Tongue (tissue), 2 donors: ENCODE results near the gene HPX. TPM values are rescaled to one million over a fixed set of nuclear protein-coding genes. Genes with fewer than 3 reads are reported as not detected.

Experiments used
- DNase-seq: peaks from one replicate; pipeline ENCODE4 v3.0.0-alpha.2; 2015
- total RNA-seq: library from RNA; depleted of rRNA; stranded (reverse); fragments of >200 nt; gene quantifications from one replicate; pipeline ENCODE4 v1.2.3, GENCODE V29; 2014

The HPX gene
- total RNA-seq, 1 donor from 2014 or later: 0.31 TPM

DNA sequence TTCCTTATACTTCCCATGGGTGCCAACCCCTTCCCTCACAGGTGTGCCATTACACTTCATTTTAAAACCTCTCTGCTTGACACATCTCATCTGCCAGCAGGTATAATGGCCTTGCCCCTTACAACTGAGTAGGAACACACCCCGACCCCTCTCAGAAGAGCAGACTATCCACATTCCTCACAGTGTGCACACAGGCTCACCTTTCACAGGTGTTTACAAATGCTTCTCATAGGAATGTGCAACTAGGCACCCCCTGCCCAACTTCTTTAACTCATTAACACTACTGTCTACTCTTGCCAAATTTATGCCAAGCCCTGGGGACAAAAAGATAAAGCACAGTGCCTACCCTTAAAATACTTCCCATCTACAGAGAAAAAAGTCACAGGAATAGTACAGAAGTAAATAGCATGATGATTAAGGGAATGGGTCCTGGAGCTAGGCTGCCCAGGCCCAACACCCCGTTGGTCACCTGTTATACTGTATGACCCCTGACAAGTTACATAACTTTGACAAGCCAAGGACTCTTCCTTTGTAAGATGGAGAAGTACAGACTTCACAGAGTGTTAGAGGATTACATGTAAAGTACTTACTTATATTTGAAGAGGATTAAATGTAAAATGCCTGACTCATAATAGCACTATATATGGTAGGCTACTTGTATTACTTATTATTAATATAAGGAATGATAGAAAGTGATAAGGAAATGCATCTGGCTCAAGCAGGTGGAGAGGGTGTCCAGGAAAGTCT is 17.7 kb upstream of the HPX start:
- no peak for DNase-seq

DNA sequence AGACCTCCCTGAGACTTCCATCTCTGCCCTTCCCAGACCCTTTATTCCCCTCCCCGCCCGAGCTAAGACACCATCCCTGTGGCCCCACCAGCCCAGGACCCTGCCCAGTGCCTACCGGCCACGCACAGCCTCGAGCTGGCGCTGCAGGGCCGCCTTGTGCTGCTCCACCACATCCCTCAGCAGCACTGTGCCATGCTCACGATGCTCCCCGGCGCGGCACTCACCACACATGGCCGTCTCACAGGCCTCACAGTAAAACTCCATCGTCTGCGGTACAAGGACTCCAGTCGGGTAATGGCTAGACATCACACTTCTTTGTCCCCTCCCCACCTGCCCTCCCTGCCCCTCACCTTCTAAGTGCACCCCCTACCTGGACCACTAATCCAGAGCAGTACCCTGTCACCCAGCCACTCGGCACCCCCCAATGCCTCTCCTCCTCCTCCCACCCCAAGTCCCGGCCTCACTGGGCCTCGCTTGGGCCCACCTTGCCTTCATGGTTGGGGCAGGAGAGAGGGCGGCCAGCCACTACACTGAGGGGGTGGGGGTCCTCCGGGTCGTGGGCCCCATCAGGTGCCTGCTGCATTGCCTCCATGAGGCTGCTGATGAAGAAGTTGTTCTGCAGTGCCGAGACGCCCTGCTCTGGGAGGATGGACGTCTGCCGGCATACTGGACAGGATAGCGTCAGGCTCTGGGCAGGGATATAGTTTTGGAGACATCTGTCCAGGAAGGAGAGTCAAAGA is 17.0 kb upstream of the HPX start:
- DNase-seq: no peak

DNA sequence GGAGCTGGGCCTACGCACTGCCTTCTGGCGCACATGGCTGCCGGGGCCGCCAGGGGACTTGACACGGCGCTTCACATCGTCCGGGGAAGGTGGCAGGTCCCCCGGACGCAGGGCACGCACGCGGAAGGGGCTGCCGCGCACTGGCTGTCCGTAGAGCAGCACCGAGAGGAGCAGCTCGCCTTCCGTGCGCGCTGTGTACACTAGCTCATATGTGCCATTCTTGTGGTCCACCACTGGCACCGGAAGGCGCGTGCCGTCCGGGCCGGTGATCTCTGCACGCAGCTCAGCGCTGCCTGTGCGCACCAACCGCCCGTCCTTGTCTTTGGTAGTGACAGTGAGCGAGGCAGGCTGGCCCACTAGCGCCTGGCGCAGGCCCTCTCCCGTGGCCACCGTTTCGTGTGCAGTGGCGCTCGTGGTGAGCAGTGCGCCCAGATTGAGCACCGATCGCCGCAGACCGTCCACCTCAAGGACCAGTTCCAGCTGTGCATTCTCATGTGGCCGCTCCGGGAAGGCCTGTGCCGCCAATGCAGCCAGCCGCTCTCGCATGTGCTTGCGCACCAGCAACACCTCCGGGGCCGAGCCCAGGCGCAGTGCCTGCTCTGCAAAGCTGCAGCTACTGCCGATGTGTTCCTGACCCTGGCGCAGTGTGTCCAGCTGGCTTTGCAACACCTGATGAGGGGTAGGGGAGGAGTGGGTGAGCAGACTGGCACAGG is 15.7 kb upstream of the HPX start:
- no peak for DNase-seq

DNA sequence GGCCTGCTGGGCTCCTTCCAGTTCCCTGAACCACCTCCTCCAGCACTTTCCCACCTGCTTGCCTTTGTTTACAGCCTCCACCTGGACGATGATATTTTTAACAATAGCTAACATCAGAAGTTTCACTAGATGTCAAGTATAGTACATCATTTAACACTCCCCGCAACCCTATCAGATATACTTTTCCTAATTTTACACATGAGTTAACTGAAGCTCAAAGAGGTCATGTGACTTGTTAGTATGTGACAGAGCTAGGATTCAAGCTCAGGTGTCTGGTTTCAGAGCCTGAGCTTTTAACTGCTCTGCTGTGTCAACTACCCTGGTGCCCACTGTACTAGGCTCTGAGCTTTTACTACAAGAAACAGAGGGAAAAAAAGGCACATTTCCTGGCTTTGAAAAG is 14.3 kb upstream of the HPX start:
- no peak for DNase-seq

DNA sequence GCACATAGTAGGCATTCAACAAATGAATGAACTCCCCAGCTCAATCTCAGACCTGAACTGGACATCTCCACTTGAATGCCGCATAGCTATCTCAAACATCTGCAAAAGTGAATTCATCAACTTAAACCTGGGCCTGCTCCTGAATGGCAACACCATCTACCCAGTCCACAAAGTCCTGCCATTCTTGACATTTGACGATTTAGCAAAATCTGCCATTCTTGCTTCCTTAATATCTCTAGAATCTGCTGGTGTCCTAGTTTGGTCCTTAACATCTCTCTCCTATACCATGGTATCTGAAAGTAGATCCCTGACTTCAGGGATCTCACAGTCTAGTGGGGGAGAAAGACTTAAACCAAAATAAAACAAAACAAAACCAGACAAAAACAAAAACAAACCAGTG is 12.4 kb upstream of the HPX start:
- no peak for DNase-seq

DNA sequence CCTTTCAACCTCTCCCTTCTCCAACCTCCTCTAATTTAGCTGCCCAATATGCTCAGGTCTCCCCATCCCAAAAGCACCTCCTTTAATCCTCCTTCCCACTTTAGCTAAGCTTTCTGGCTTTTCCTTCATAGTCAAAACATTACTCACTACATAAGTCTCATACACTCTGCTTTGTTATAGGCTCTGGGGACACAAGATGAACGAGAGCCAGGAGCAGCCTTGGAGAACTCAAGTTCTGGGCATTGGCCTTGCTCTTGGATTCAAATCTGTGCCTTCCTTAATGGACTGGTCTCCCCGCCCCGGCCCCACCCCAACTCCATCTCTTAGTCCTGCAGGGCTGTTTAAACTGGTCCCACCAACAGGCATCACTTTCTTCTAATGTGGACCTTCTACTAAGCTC is 11.4 kb upstream of the HPX start:
- no peak for DNase-seq

DNA sequence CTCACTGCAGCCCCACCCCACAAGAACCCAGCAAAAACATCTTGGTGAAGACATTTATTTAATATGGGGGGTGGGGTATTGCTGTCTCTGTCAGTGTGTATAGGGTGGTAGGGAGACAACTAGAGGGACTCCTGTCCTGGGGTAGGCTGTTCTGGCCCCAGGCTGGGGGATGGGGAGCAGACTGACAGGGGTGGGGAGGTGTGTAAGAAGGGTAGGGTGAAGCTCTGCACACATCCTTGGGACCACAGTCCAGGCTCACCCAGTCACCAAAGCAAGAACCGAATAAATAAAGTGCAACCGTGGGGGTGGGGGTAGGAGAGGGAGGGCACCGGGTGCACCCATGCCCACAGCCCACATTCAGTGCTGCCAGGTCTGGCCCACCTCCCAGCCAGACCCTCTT is 7.8 kb upstream of the HPX start:
- no peak for DNase-seq

DNA sequence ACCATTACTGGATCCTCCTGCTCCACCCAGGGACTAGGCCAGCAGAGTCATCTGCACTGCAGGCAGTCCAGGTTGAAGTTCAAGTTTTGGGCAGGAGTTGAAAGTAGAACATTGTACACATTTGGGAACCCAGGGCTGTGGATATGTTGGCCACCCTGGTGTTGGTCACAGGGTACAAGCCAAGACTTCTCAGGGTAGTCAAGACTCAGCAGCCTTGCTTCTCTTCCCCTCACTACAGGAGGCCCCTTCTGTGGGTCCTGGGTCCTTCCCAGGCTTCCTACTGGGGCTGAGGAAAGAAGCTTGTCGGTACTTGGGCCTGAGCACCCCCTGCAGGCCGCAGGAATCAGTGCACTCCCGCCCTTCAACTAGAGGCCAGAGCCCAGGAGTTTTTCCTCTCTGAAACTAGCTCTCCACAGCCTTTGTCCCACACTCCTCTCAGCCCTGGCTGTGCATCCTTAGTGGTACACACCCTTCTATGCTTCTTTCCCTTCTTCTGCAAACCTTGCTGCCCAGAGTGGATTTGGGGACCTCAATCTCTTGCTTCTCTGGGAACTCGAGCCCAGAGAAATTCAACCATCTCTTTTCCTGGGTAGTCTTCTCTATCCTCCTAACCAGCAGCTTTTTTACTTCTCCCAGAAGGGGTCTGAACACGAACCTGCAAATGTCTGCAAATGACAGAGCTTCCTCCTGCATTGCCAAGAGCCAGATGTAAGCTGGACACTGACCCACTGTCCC is 2.6 kb upstream of the HPX start:
- peak; percentile 63 for DNase-seq

DNA sequence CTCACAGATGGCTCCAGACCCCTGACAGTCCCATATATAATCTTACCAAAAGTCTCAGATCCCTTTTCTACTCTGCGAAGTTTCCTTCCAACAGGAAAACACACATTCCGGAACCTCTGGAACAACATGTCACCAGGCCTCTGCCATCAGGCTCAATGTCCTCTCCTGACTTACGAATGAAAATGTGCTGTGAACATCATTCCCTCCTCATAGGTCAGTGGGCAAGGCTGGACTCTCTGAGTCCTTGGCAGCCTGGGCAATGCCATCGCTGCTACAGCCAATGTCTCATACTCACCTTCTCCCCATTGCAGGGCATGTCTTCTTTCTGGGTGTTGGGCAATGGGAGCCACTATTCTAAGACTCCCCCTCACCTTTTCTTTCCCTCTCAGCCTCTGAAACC is 1.7 kb upstream of the HPX start:
- DNase-seq: no peak

DNA sequence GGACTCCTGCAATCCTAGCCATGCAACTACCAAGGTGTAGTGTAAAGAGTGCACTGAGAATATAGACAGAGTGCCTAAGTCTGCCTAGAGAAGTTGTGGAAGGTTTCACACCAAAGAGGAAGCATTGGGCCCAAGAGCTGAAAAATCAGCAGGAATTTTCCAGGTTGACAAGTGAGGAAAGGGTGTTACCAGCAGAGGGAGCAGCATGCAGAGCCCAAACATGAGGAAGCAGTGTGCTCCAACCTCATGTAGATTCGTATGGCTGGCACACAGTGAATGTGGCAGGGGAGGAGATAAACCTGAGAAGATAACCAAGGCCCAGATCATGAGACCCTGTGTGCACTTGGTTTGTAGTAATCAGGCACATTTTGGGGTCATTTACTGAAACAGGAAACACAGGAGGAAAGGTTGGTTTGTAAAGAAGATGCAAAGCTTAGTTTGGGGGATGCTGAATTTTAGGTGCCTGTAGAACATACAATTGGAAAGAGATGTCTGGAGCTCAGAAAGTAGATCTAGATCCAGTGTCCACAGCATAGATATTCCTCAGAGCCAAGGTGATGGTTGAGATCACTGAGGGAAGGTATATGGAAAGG is 1.7 kb downstream of the HPX start:
- peak; percentile 54 for DNase-seq

DNA sequence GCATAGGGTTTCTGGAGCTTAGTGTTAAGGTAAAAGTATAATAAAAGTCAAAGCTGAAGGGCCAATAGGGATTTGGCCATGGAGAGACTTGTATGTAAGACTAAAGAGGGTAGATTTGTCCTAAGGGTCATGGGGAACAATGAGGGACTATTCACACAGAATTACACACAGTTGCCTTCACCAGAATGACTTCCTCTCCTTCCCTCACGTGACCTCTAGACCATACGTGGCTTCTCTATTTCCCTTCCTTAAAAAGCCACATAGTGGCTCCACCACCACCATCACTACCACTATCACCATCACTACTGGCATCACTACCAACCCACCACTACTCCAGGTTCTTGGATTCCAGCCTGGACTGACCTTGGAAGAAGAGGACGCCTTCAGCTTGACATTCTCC is 2.8 kb downstream of the HPX start:
- DNase-seq: no peak

DNA sequence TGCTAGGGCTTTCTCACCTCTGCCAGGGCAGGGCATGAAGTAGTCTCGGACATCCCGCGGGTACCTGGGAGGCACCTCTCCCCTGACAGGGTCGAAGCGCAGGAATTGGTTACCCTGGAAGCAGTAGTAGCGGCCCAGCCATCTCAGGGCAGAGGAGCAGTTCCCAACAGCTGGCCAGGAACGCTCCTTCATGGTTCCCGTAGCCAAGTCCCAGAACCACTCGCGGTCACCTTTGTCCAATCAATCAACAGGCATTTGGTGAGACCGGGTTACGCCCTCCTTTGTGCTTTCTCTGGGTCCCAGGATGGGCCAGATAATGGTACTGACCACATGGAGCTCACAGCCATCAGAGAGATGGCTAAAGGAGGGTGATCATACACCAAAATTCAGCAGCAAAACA is 3.4 kb downstream of the HPX start:
- DNase-seq: no peak

DNA sequence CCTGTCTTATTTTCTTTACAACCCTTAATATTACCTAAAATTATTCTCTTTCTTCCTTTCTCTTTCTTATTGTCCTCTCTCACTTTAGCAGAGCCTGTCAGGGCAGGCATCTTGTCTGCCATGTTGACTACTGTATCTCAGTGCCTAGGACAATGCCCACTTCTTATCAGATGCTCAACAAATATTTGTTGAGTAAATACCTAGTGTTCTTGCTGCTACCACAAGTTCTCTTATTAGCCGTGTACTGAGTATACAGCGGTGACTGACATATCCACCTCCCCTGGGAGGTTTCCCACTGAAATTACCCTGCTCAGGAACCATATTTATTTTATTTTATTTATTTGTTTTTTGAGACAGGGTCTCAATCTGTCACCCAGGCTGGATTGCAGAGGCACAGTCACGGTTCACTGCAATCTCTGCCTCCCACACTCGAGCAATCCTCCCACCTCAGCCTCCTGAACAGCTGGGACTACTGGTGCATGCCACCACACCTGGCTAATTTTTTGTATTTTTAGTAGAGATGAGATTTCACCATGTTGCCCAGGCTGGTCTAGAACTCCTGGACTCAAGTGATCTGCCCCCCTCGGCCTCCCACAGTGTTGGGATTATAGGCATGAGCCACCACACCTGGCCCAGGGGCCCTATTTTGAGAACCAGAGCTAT is 6.7 kb downstream of the HPX start:
- no peak for DNase-seq

DNA sequence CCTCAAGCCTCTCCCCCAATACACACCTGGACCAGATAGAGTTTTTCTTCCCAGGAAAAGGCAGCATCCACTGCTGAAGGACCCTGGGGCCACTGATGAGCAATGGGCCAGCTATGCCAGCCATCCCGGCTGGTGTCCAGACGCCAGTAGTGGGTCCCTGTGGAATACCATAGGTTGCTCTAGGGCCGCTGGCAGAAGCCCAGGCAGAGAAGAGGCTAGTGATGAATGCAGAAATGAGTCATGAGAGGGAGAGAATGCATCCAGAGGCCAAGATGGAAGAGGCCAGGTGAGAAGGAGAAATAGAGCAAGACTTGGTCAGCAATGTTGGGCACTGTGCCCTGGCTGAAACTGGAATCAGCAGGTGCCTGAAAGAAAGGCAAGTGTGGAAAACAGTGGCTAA is 8.9 kb downstream of the HPX start:
- no peak for DNase-seq

DNA sequence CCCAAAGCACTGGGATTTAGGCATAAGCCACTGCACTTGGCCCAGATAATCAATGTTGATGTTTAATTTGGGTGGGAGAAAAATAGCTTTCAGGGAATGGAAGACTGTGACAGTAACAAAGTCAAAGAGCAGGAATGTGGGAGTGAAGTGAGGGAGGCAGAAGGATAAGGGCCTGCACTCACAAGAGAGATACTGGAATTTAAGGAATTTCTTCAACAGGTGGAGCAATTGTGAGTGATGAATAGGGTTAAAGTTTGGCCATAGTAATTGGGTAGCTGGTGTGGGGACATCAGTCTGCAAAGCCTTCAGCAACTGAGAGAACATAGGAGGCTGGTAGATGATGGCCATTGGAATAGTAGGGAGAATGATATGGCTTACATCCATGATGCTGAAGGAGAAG is 13.3 kb downstream of the HPX start:
- no peak for DNase-seq

DNA sequence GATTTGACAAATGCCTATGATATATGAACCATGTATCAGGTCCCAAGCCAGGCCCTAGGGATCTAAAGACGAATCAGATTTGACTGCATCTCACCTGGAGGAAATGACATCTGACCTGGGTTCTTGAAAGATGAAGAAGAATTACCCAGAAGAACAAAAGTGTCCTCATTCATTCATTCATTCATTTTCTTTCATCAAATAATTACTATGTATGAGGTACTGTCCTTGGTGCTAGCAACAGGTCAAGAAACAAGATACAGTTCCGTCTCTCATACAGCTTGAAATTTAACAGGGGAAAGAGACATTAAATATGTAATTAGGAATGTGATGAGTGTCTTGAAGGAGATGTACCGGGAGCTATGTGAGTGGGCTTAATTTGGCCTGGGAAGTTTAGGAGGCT is 20.1 kb downstream of the HPX start:
- no peak for DNase-seq

DNA sequence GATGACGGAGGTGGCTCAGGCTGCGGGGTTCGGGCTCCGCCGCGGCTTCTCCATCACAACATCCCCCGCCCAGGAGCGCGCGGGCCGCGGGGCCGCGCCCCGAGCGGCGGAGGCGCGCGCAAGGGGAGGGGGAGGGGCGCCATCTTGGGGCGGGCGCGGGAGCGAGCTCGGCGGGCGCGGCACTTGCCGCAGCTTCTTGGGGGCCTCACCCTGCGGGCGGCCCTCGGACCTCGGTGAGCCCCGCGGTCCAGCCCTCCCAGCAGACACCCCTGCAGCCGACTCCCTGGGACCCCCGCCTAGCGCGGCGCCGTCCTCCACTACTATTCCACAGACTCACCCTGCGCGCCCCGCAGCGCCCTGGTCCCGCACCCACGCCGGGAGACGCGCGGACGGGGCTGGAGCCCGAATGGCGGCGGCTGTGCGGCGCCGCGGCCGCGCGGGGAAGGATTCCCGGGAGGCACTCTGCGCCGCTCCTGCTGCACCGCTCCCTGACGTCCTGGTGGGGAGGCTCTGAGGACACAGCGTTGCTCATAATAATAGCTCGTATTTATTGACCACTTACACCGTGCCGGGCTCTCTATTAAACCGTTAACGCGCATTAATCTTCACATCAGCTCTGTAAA is 21.7 kb downstream of the HPX start, which contains the start of gene APBB1:
Gene APBB1, minus strand, starts transcription at position 86 of the 623 bp plus-strand sequence. CDS start 7,747 bp downstream, outside the sequence.
- peak; percentile 85 for DNase-seq

DNA sequence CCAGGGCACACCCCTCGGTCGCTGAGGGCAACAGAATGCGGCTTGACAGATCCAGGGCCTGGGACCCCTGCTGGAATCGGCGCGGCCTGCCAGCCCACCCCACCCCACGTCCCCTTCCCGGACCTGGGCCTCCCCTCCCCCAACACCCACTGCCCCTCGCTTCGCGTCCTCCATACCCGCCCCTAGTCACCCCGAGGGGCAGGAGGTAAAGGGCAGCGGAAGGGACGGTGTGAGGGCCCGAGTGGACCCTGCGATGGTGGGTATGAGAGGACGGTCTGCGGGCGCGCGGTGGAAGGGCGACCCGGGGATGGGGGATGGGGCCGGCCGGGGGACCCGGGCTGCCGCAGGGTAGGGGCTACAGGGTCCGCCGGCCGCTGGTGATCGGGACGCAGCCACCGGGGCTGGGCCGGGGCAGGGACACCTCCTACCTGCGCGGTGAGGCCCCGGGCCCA is 22.2 kb downstream of the HPX start:
- DNase-seq: peak; percentile 36

DNA sequence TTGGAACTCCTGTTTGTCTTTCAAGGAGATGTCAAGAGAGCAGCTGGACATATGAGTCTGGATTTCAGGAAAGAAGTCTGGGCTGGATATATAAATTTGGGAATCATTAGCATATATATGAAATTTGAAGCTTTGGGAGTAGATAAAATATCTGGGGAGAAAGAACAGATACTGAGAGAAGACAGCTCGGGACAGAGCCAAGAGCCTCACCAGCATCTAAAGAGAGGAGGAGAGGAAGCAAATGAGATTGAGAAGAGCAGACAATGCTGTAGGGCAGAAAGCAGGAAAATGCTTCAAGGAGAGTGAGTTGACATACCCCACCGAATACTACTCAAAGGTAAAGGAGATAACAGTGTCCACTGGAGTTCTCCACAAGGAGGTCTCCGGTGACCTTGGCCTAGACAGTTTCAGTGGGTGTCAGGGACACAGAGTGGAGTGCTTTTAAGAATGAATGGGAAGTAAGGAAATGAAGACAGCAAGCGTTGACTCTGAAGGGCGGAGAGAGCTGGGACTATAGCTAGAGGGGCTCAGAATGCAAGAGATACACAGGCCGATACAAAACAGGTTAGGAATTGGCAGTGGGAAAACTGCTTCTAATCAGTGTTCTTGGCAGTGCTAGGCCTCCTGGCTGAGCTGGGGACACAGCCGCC is 22.8 kb downstream of the HPX start:
- DNase-seq: no peak

DNA sequence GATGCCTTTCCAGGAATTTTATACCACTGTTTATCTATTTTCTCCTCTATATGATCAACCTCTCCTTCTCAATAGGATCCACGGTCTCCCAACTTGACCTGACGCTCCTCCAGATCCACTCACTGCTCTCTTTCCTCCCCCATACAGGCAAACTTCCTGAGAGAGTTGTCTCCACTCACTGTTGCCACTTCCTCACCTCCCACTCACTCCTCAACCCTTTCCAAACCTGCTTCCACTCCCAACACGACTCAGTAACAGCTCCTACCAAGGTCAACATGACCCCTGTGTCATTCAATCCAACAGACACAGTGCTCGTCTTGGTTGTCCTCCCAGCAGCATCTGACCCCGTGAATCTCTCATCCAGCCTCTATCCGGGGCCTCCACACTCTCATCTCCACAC is 25.0 kb downstream of the HPX start:
- DNase-seq: no peak
